Activated CD8-positive, alpha-beta memory T cell treated with anti-CD3 and anti-CD28 coated beads, Interleukin-2, amount 10 ng/mL, durations not matched to agents 7 days and 5 days (primary cell): ENCODE measurements around the gene PLVAP. TPM values are rescaled to one million over a fixed set of nuclear protein-coding genes. Genes with fewer than 3 reads are reported as not detected.

Experiments
- ATAC-seq: fragments of 150-1000 bp; cut with Tn5 transposase; one replicate; pipeline ENCODE4 v1.10.0; 2021; ENCODE audit warnings: moderate library complexity
- CTCF ChIA-PET: fragments of 350-600 bp; sonication (Branson Sonifier 250); formaldehyde crosslinking; loops from one replicate; lab custom pipeline; 2021; ENCODE audit warnings: antibody characterized with exemption; lab: Charles Lee
- DNase-seq: peaks from one replicate; pipeline ENCODE4 v3.0.0-alpha.2; 2020
- H3K27ac Mint-ChIP-seq: one replicate; pipeline ENCODE4 v1.8.0; 2021; ENCODE audit warnings: mild to moderate bottlenecking, mixed read lengths
- H3K27me3 Mint-ChIP-seq: one replicate; pipeline ENCODE4 v1.8.0; 2021; ENCODE audit warnings: mixed read lengths
- H3K36me3 Mint-ChIP-seq: one replicate; pipeline ENCODE4 v1.8.0; 2021; ENCODE audit warnings: mild to moderate bottlenecking, mixed read lengths
- H3K4me1 Mint-ChIP-seq: one replicate; pipeline ENCODE4 v1.8.0; 2021; ENCODE audit warnings: mixed read lengths
- H3K4me3 Mint-ChIP-seq: one replicate; pipeline ENCODE4 v1.8.0; 2021; ENCODE audit warnings: mild to moderate bottlenecking, moderate library complexity, mixed read lengths
- H3K9me3 Mint-ChIP-seq: one replicate; pipeline ENCODE4 v1.8.0; 2022; ENCODE audit warnings: low read depth, mixed read lengths
- total RNA-seq, 2 experiments: library from RNA; stranded (reverse); gene quantifications; one replicate each; pipeline ENCODE4 v1.2.3, GENCODE V29; 2021

Gene PLVAP
- total RNA-seq, 2 experiments from 2014 or later, result not detected

GRCh38 chr19:17325881-17326594 lies 51.1 kb downstream of the PLVAP start:
- no peaks in the 10 kb centered on the region for H3K9me3 Mint-ChIP-seq
- H3K27me3 Mint-ChIP-seq, result peaks cover 20% of the 10 kb centered on the region
- CTCF ChIA-PET, result interaction anchor here (1.0 to 1.6 kb wide), 3 partner anchors 17 to 65 kb away, joined by 3 to 5 read pairs (median 4); partner anchors contain the start of gene DDA1
- ATAC-seq, result no peak
- no peak overlapping the region for H3K27ac Mint-ChIP-seq
- H3K4me3 Mint-ChIP-seq, result no peak overlapping the region
- H3K4me1 Mint-ChIP-seq, result peaks cover 6% of the 10 kb centered on the region
- DNase-seq, result no peak
- peaks cover 4% of the 10 kb centered on the region for H3K36me3 Mint-ChIP-seq

- Mint-ChIP-seq H3K27ac (no peak overlapping the region), H3K4me3 (no peak overlapping the region), H3K9me3 (no peaks in the 10 kb centered on the region), H3K27me3 (peaks cover 14% of the 10 kb centered on the region), H3K36me3 (peaks cover 5% of the 10 kb centered on the region), H3K4me1 (peaks cover 6% of the 10 kb centered on the region)
- no peak for ATAC-seq
- CTCF ChIA-PET, result interaction anchor here (0.7 to 1.5 kb wide), 2 partner anchors 16 to 408 kb away, joined by 3 to 5 read pairs; partner anchors contain the start of gene DDA1
- no peak for DNase-seq
Observed at GRCh38 chr19:17325133-17325532, 52.0 kb downstream of the PLVAP start.

GRCh38 chr19:17324357-17325114 lies 52.6 kb downstream of the PLVAP start:
- no peak for ATAC-seq
- peaks cover 2% of the 10 kb centered on the region for H3K4me1 Mint-ChIP-seq
- CTCF ChIA-PET, result interaction anchor here (0.7 kb wide), 1 partner anchor 408 kb away, joined by 3 read pairs; no protein-coding TSS in a partner anchor

GRCh38 chr19:17323964-17324332 lies 53.2 kb downstream of the PLVAP start:
- DNase-seq (no peak), ATAC-seq (no peak)
- CTCF ChIA-PET, result interaction anchor here (0.7 kb wide), 1 partner anchor 65 kb away, joined by 3 read pairs; no protein-coding TSS in a partner anchor
- Mint-ChIP-seq H3K4me1 (no peaks in the 10 kb centered on the region), H3K4me3 (no peak overlapping the region), H3K27ac (no peak overlapping the region), H3K27me3 (peaks cover 5% of the 10 kb centered on the region), H3K9me3 (no peaks in the 10 kb centered on the region), H3K36me3 (peaks cover 10% of the 10 kb centered on the region)

More at GRCh38 chr19:17324357-17325114, 52.6 kb downstream of the PLVAP start:
- peaks cover 8% of the 10 kb centered on the region for H3K27me3 Mint-ChIP-seq
- no peak overlapping the region for H3K4me3 Mint-ChIP-seq
- peaks cover 10% of the 10 kb centered on the region for H3K36me3 Mint-ChIP-seq
- DNase-seq, result no peak
- H3K9me3 Mint-ChIP-seq, result no peaks in the 10 kb centered on the region
- no peak overlapping the region for H3K27ac Mint-ChIP-seq

- H3K9me3 Mint-ChIP-seq, result no peaks in the 10 kb centered on the region
- ATAC-seq, result no peak
Observed at GRCh38 chr19:17323300-17323963, 53.7 kb downstream of the PLVAP start.

GRCh38 chr19:17322854-17323253 lies 54.3 kb downstream of the PLVAP start:
- H3K36me3 Mint-ChIP-seq, result peaks cover 10% of the 10 kb centered on the region
- DNase-seq (no peak), ATAC-seq (no peak)
- CTCF ChIA-PET, result no interaction called here
- no peak overlapping the region for H3K4me3 Mint-ChIP-seq
- H3K27ac Mint-ChIP-seq, result no peak overlapping the region
- H3K4me1 Mint-ChIP-seq, result no peaks in the 10 kb centered on the region
- H3K9me3 Mint-ChIP-seq, result no peaks in the 10 kb centered on the region
- peaks cover 4% of the 10 kb centered on the region for H3K27me3 Mint-ChIP-seq

More at GRCh38 chr19:17323300-17323963, 53.7 kb downstream of the PLVAP start:
- Mint-ChIP-seq H3K27ac (no peak overlapping the region), H3K4me1 (no peaks in the 10 kb centered on the region), H3K36me3 (peaks cover 10% of the 10 kb centered on the region), H3K27me3 (peaks cover 5% of the 10 kb centered on the region), H3K4me3 (no peak overlapping the region)
- no peak for DNase-seq
- CTCF ChIA-PET, result interaction anchor here (0.7 kb wide), 1 partner anchor 66 kb away, joined by 3 read pairs; no protein-coding TSS in a partner anchor

- Mint-ChIP-seq H3K27me3 (no peaks in the 10 kb centered on the region), H3K4me1 (no peaks in the 10 kb centered on the region), H3K4me3 (no peak overlapping the region), H3K36me3 (peaks cover 10% of the 10 kb centered on the region), H3K9me3 (no peaks in the 10 kb centered on the region), H3K27ac (no peak overlapping the region)
- no peak for ATAC-seq
- no peak for DNase-seq
- CTCF ChIA-PET, result interaction anchor here (0.6 to 1.4 kb wide), 2 partner anchors 15 to 17 kb away, joined by 3 to 4 read pairs; no protein-coding TSS in a partner anchor
Observed at GRCh38 chr19:17321655-17322489, 55.3 kb downstream of the PLVAP start.

GRCh38 chr19:17320435-17320834 lies 56.7 kb downstream of the PLVAP start:
- peaks cover 5% of the 10 kb centered on the region for H3K4me1 Mint-ChIP-seq
- no peaks in the 10 kb centered on the region for H3K27me3 Mint-ChIP-seq
- no peaks in the 10 kb centered on the region for H3K9me3 Mint-ChIP-seq
- ATAC-seq, result no peak
- H3K27ac Mint-ChIP-seq, result no peak overlapping the region
- no peak overlapping the region for H3K4me3 Mint-ChIP-seq
- CTCF ChIA-PET, result no interaction called here
- peaks cover 17% of the 10 kb centered on the region for H3K36me3 Mint-ChIP-seq
- DNase-seq, result no peak

GRCh38 chr19:17319473-17320238 lies 57.5 kb downstream of the PLVAP start:
- Mint-ChIP-seq H3K4me1 (peaks cover 5% of the 10 kb centered on the region), H3K27me3 (no peaks in the 10 kb centered on the region), H3K9me3 (no peaks in the 10 kb centered on the region), H3K4me3 (no peak overlapping the region), H3K36me3 (peaks cover 17% of the 10 kb centered on the region), H3K27ac (no peak overlapping the region)
- no peak for ATAC-seq
- CTCF ChIA-PET, result interaction anchor here (0.6 kb wide), 1 partner anchor 69 kb away, joined by 3 read pairs; no protein-coding TSS in a partner anchor
- DNase-seq, result no peak

- Mint-ChIP-seq H3K9me3 (no peaks in the 10 kb centered on the region), H3K36me3 (peaks cover 20% of the 10 kb centered on the region), H3K27me3 (no peaks in the 10 kb centered on the region), H3K27ac (no peak overlapping the region), H3K4me3 (no peak overlapping the region), H3K4me1 (peaks cover 5% of the 10 kb centered on the region)
- ATAC-seq (no peak), DNase-seq (no peak)
- CTCF ChIA-PET, result interaction anchor here (0.6 kb wide), 1 partner anchor 69 kb away, joined by 3 read pairs; no protein-coding TSS in a partner anchor
Observed at GRCh38 chr19:17318966-17319365, 58.2 kb downstream of the PLVAP start.

GRCh38 chr19:17314007-17314593 lies 63.0 kb downstream of the PLVAP start:
- H3K9me3 Mint-ChIP-seq, result no peaks in the 10 kb centered on the region
- CTCF ChIA-PET, result no interaction called here
- peaks cover 16% of the 10 kb centered on the region for H3K36me3 Mint-ChIP-seq
- no peaks in the 10 kb centered on the region for H3K27me3 Mint-ChIP-seq
- no peak for ATAC-seq
- H3K27ac Mint-ChIP-seq, result no peak overlapping the region
- no peak overlapping the region for H3K4me3 Mint-ChIP-seq
- no peak for DNase-seq
- H3K4me1 Mint-ChIP-seq, result peaks cover 23% of the 10 kb centered on the region
